IMR-90 (cell line): ENCODE measurements around the gene ZCWPW1. TPM values are rescaled to one million over a fixed set of nuclear protein-coding genes. Genes with fewer than 3 reads are reported as not detected.

Experiments used
- ATAC-seq: fragments of 200-7000 bp; cut with Tn5 transposase; 2 replicates; pipeline ENCODE4 v1.9.1; 2020; ENCODE audit warnings: low read depth, mild to moderate bottlenecking, moderate library complexity
- BruUV-seq: library from RNA; stranded (reverse); fragments of 400-500 nt; replicated peaks from 2 replicates; lab custom pipeline; 2021; lab: Mats Ljungman, UMichigan
- CTCF ChIA-PET: fragments of 300-600 bp; formaldehyde crosslinking; extraction: SDS; loops from one replicate; lab custom pipeline; 2021; ENCODE audit warnings: antibody characterized with exemption; lab: Yijun Ruan, JAX
- POLR2A ChIA-PET: fragments of 300-600 bp; sonication (Branson Sonifier 250); formaldehyde crosslinking; loops from one replicate; lab custom pipeline; 2022; ENCODE audit warnings: antibody characterized with exemption; ENCODE audit not compliant: unreplicated experiment; lab: Charles Lee
- DNase-seq: peaks from one replicate; pipeline ENCODE4 v3.0.0; 2013
- H2AFZ ChIP-seq: replicated peaks from 2 replicates; pipeline ENCODE3; 2013; ENCODE audit warnings: low read length, mild to moderate bottlenecking; ENCODE audit not compliant: poor library complexity
- H2AK5ac ChIP-seq: 2 replicates; pipeline ENCODE4 v1.6.1; 2013; ENCODE audit warnings: low read depth, low read length, inconsistent platforms
- H2AK9ac ChIP-seq: replicated peaks from 2 replicates; pipeline ENCODE3; 2013; ENCODE audit warnings: mild to moderate bottlenecking, low read depth, low read length, moderate library complexity; ENCODE audit not compliant: poor library complexity
- H2BK120ac ChIP-seq: 2 replicates; pipeline ENCODE4 v1.6.1; 2013; ENCODE audit warnings: low read depth, low read length, inconsistent platforms
- H2BK15ac ChIP-seq: 3 replicates; pipeline ENCODE4 v1.6.1; 2013; ENCODE audit warnings: low read depth, low read length, inconsistent platforms
- H2BK20ac ChIP-seq: 2 replicates; pipeline ENCODE4 v1.6.1; 2013; ENCODE audit warnings: low read depth, mild to moderate bottlenecking, inconsistent platforms, low read length, moderate library complexity
- H2BK5ac ChIP-seq: 2 replicates; pipeline ENCODE4 v1.6.1; 2013; ENCODE audit warnings: mild to moderate bottlenecking, low read depth, low read length, inconsistent platforms; ENCODE audit not compliant: poor library complexity, severe bottlenecking
- H3K14ac ChIP-seq: replicated peaks from 2 replicates; pipeline ENCODE4 v1.6.1; 2013; ENCODE audit warnings: low read depth, low read length, inconsistent platforms
- H3K18ac ChIP-seq: 2 replicates; pipeline ENCODE4 v1.6.1; 2013; ENCODE audit warnings: low read depth, low read length, control low read depth
- H3K23ac ChIP-seq: 2 replicates; pipeline ENCODE4 v1.6.1; 2013; ENCODE audit warnings: low read depth, low read length, inconsistent platforms
- H3K27ac ChIP-seq: 2 replicates; pipeline ENCODE4 v1.5.1; 2013; ENCODE audit warnings: mild to moderate bottlenecking, control low read depth, low read length; ENCODE audit not compliant: insufficient read depth
- H3K27me3 ChIP-seq: 2 replicates; pipeline ENCODE4 v1.6.1; 2013; ENCODE audit warnings: low read length; ENCODE audit not compliant: control insufficient read depth, insufficient read depth
- H3K36me3 ChIP-seq: 2 replicates; pipeline ENCODE4 v1.6.1; 2013; ENCODE audit warnings: low read length, mixed read lengths; ENCODE audit not compliant: control insufficient read depth, insufficient read depth
- H3K4ac ChIP-seq: 2 replicates; pipeline ENCODE4 v1.6.1; 2013; ENCODE audit warnings: low read depth, low read length, inconsistent platforms
- H3K4me1 ChIP-seq: 2 replicates; pipeline ENCODE4 v1.6.1; 2013; ENCODE audit warnings: low read length, mixed read lengths; ENCODE audit not compliant: control insufficient read depth, insufficient read depth
- H3K4me2 ChIP-seq: 2 replicates; pipeline ENCODE4 v1.6.1; 2013; ENCODE audit warnings: low read depth, mild to moderate bottlenecking, control low read depth, low read length, moderate library complexity
- H3K4me3 ChIP-seq: 2 replicates; pipeline ENCODE4 v1.5.1; 2013; ENCODE audit warnings: low read depth, mild to moderate bottlenecking, control low read depth, low read length, moderate library complexity; ENCODE audit not compliant: insufficient read depth
- H3K56ac ChIP-seq: 2 replicates; pipeline ENCODE4 v1.6.1; 2013; ENCODE audit warnings: low read length, inconsistent platforms; ENCODE audit not compliant: insufficient read depth; ENCODE audit errors: extremely low read depth
- H3K79me1 ChIP-seq, 2 experiments: 2 replicates each; pipeline ENCODE4 v1.6.1; 2013; ENCODE audit warnings: low read length in 2 of 2, inconsistent platforms in 1 of 2, low read depth in 1 of 2
- H3K9ac ChIP-seq: 2 replicates; pipeline ENCODE4 v1.6.1; 2013; ENCODE audit warnings: low read depth, low read length, control low read depth
- H3K9me1 ChIP-seq: 2 replicates; pipeline ENCODE4 v1.6.1; 2013; ENCODE audit warnings: low read length, inconsistent platforms; ENCODE audit not compliant: insufficient read depth
- H3K9me3 ChIP-seq: 2 replicates; pipeline ENCODE4 v1.6.1; 2013; ENCODE audit warnings: low read length; ENCODE audit not compliant: control insufficient read depth, insufficient read depth
- H4K20me1 ChIP-seq: 2 replicates; pipeline ENCODE4 v1.6.1; 2013; ENCODE audit warnings: low read length, inconsistent platforms; ENCODE audit not compliant: insufficient read depth
- H4K5ac ChIP-seq: 2 replicates; pipeline ENCODE4 v1.6.1; 2013; ENCODE audit warnings: mild to moderate bottlenecking, low read depth, low read length, control low read depth
- H4K8ac ChIP-seq, 2 experiments: 2 replicates each; pipeline ENCODE4 v1.6.1; 2013; ENCODE audit warnings: low read depth in 2 of 2, low read length in 2 of 2, control low read depth in 1 of 2, inconsistent platforms in 1 of 2
- H4K91ac ChIP-seq: 2 replicates; pipeline ENCODE4 v1.6.1; 2013; ENCODE audit warnings: low read depth, low read length, inconsistent platforms; ENCODE audit not compliant: insufficient read depth
- CHD1 ChIP-seq: IDR thresholded peaks from 2 replicates; pipeline ENCODE4 v1.6.1; 2012; ENCODE audit warnings: low read depth, low read length, improper control_type of control experiment
- ELK1 ChIP-seq: fragments of 150-350 bp; IDR thresholded peaks from 2 replicates; pipeline ENCODE4 v1.6.1; 2016; ENCODE audit warnings: low read depth, mild to moderate bottlenecking, low read length, moderate library complexity, borderline replicate concordance
- MAFK ChIP-seq: IDR thresholded peaks from 2 replicates; pipeline ENCODE4 v1.6.1; 2012; ENCODE audit warnings: low read depth, low read length, improper control_type of control experiment
- MAZ ChIP-seq: IDR thresholded peaks from 2 replicates; pipeline ENCODE4 v1.6.1; 2012; ENCODE audit warnings: low read depth, mild to moderate bottlenecking, low read length, improper control_type of control experiment, moderate library complexity, borderline replicate concordance
- MXI1 ChIP-seq: IDR thresholded peaks from 2 replicates; pipeline ENCODE4 v1.6.1; 2012; ENCODE audit warnings: low read depth, mild to moderate bottlenecking, low read length, moderate library complexity, borderline replicate concordance
- POLR2A ChIP-seq: IDR thresholded peaks from 2 replicates; pipeline ENCODE4 v1.6.1; 2012; ENCODE audit warnings: mild to moderate bottlenecking, low read depth, low read length
- RAD21 ChIP-seq: IDR thresholded peaks from 2 replicates; pipeline ENCODE4 v1.6.1; 2012; ENCODE audit warnings: low read length, improper control_type of control experiment
- RCOR1 ChIP-seq: IDR thresholded peaks from 2 replicates; pipeline ENCODE4 v1.6.1; 2012; ENCODE audit warnings: mild to moderate bottlenecking, low read length, improper control_type of control experiment; ENCODE audit not compliant: insufficient replicate concordance
- SMC3 ChIP-seq: fragments of 150-350 bp; IDR thresholded peaks from 2 replicates; pipeline ENCODE4 v1.6.1; 2016; ENCODE audit warnings: low read depth, mild to moderate bottlenecking, antibody characterized with exemption, low read length, moderate library complexity
- USF2 ChIP-seq: fragments of 150-350 bp; IDR thresholded peaks from 2 replicates; pipeline ENCODE4 v1.6.1; 2017; ENCODE audit warnings: mild to moderate bottlenecking, antibody characterized with exemption, low read length, low read depth
- dilution Hi-C: fragments of 300-500 bp; cut with HindIII; formaldehyde crosslinking; loops from one replicate; pipeline ENCODE4 v1.14.3; 2018; ENCODE audit warnings: low sequenced_read_pairs; ENCODE audit not compliant: unreplicated experiment
- in situ Hi-C: fragments of 300-500 bp; cut with MboI; formaldehyde crosslinking; loops from 3 replicates; pipeline ENCODE4 v1.14.3; 2019; ENCODE audit warnings: low sequenced_read_pairs, inconsistent platforms, mixed read lengths
- intact Hi-C: fragments of 100-400 bp; cut with micrococcal nuclease; formaldehyde crosslinking; loops from 2 replicates; pipeline ENCODE4 v1.10.0; 2022
- polyA plus RNA-seq, 3 experiments: library from polyadenylated mRNA; depleted of rRNA; stranded (reverse); fragments of >200 nt; gene quantifications; 2 replicates each; pipeline ENCODE4 v1.2.3, GENCODE V29; 2012; ENCODE audit warnings: low replicate concordance in 1 of 3
- total RNA-seq: library from RNA; depleted of rRNA; stranded (reverse); fragments of >200 nt; gene quantifications from 2 replicates; pipeline ENCODE4 v1.2.3, GENCODE V29; 2012

The ZCWPW1 gene
- total and polyA plus RNA-seq, 2 of the 4 experiments (the other 2 are of a cell fraction), result 0.72 to 1.3 TPM

- TF ChIP-seq USF2 (no peak), MAZ (no peak), RCOR1 (no peak), MAFK (no peak), CHD1 (no peak)
Measured at GRCh38 chr7:100427762-100428198, 723 bp downstream of the ZCWPW1 start (continued).

GRCh38 chr7:100426516-100426915, 2.0 kb downstream of the ZCWPW1 start:
- H3K4me3 ChIP-seq, result no peak overlapping the region
- ChIA-PET POLR2A (no interaction called here), CTCF (interaction anchor here (0.7 kb wide), 1 partner anchor 11 kb away, joined by 4 read pairs; no protein-coding TSS in a partner anchor)
- no peak overlapping the region for H3K4ac ChIP-seq
- no peaks in the 10 kb centered on the region for H3K9me3 ChIP-seq
- H2BK120ac ChIP-seq, result no peak overlapping the region
- dilution Hi-C loops (no loop called here), intact Hi-C loops (no loop called here), in situ Hi-C loops (loop anchor here (25.0 kb wide), 1 partner anchor 686 kb away; no protein-coding TSS in a partner anchor)
- no peak overlapping the region for H2AK9ac ChIP-seq
- H3K23ac ChIP-seq, result no peak overlapping the region
- H4K91ac ChIP-seq, result no peak overlapping the region
- H3K4me1 ChIP-seq, result peaks cover 7% of the 10 kb centered on the region; the same call in 1 of the 2 replicates
- peaks cover 10% of the 10 kb centered on the region for H4K20me1 ChIP-seq
- H3K27me3 ChIP-seq, result no peaks in the 10 kb centered on the region
- no peak overlapping the region for H3K4me2 ChIP-seq
- H2AK5ac ChIP-seq, result no peak overlapping the region
- DNase-seq (no peak), ATAC-seq (no peak)
- H2BK15ac ChIP-seq, result no peak overlapping the region
- TF ChIP-seq POLR2A (no peak), RCOR1 (no peak), MXI1 (no peak), SMC3 (no peak), ELK1 (no peak), RAD21 (no peak)
- BruUV-seq, result no TSS peak
- H3K9me1 ChIP-seq, result peaks cover 4% of the 10 kb centered on the region; the same call in 1 of the 2 replicates
- H3K36me3 ChIP-seq, result peaks cover under 1% of the 10 kb centered on the region; the same call in 1 of the 2 replicates
- H4K5ac ChIP-seq, result no peak overlapping the region
- no peak overlapping the region for H3K18ac ChIP-seq
- no peak overlapping the region for H2AFZ ChIP-seq
- H3K14ac ChIP-seq, result no peak overlapping the region
- H2BK20ac ChIP-seq, result no peak overlapping the region
- H3K56ac ChIP-seq, result no peak overlapping the region
- peaks cover 0 to 14% of the 10 kb centered on the region in 2 experiments; a peak in 2 of 4 replicates for H3K79me1 ChIP-seq
- H3K9ac ChIP-seq, result no peak overlapping the region
- H3K27ac ChIP-seq, result no peak overlapping the region
- H2BK5ac ChIP-seq, result no peak overlapping the region
- no peak overlapping the region for H4K8ac ChIP-seq
